LNCaP clone FGC (cell line): ENCODE results near the gene COQ8A.

Experiments
- DNase-seq: peaks from one replicate; pipeline ENCODE4 v3.0.0-alpha.2; 2011; ENCODE audit warnings: low read depth
- H3K4me3 ChIP-seq: 2 replicates; pipeline ENCODE4 v1.5.1; 2011; ENCODE audit warnings: mild to moderate bottlenecking, low read depth, low read length, control low read depth
- CTCF ChIP-seq: IDR thresholded peaks from 2 replicates; pipeline ENCODE4 v1.5.1; 2012; ENCODE audit warnings: mild to moderate bottlenecking; ENCODE audit not compliant: control insufficient read depth, insufficient read depth; ENCODE audit errors: extremely low read depth

COQ8A gene

GRCh38 chr1:226964068-226964425 lies 24.0 kb downstream of the COQ8A start:
- DNase-seq: no peak
- no peak for TF ChIP-seq CTCF
- H3K4me3 ChIP-seq: no peak overlapping the region

GRCh38 chr1:226964611-226965486 lies 24.8 kb downstream of the COQ8A start:
- no peak for TF ChIP-seq CTCF
- no peak for DNase-seq
- H3K4me3 ChIP-seq: no peak overlapping the region

- H3K4me3 ChIP-seq: no peak overlapping the region
- TF ChIP-seq CTCF: no peak
- DNase-seq: no peak
Observed at GRCh38 chr1:226965581-226966440, 25.7 kb downstream of the COQ8A start.

GRCh38 chr1:226966683-226967082 lies 26.6 kb downstream of the COQ8A start:
- no peak for TF ChIP-seq CTCF
- no peak overlapping the region for H3K4me3 ChIP-seq
- DNase-seq: no peak

- no peak for TF ChIP-seq CTCF
- no peak for DNase-seq
- H3K4me3 ChIP-seq: no peak overlapping the region
Observed at GRCh38 chr1:226967665-226968064, 27.6 kb downstream of the COQ8A start.

GRCh38 chr1:226971765-226972164 lies 31.7 kb downstream of the COQ8A start:
- TF ChIP-seq CTCF: no peak
- H3K4me3 ChIP-seq: no peak overlapping the region
- no peak for DNase-seq
